ENCODE measurements around the gene NACC2.

NACC2 gene

DNA sequence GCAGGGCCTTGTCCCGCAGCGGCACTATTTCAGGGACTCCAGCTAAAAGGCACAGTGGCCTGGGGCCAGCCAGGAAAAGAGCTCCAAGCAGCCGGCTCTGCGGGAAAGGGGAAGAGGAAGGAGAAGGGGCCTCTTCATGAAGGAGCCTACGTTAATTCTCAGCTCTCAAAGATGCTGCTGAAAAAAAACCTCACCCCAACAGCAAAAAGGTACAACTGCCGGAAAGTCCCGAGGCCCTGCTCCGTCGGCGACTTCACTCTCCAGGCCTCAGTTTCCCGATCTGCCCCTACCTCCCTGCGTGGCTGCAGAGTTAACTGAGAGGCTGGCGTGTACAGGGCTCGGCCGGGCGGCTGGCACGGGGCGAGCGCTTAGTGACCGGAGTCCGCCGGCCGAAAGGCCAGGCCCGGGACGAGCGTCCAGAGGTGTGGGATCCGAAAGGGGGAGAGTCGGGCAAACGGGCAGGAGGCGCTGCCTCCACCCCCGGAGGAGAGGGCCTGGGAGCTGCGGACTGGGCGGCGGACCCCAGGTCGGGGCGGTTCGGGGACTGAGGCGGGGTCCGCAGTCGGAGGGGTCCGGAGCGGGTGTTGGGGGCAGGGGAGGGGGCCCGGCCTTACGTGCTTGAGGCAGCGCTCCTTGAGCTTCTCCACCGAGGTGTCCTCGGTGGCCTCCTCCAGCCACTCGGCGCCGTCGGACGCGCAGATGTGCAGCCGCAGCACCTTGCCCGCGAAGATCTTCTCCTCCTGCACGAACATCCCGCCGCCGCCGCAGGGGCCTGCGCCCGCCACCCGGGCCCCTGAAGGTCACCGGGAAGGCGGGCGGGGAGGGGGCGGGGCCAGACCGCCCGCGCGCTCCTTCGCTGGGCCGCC lies 134.4 kb downstream of the NACC2 start:
- DNase-seq (ENCODE audit: low spot score), result no peak

DNA sequence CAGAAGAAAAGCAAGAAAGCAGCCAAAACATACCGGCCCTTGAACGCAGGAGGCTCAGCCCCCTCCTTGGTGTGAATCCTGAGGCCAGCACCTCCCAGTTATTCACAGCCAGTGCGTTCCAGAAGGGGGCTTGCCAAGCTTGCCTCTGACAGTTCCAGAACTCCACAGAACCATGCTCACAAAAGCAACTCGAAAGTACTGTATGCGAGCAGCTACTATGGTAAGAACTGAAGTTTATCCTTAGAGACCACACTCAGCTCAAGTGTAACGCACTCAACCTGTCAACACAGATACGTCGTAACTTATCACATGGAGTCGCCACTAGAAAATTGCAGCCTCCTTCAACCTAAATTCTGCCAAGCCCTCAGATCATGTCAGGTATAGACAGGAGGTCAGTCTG lies 135.3 kb downstream of the NACC2 start:
- no peak for DNase-seq (ENCODE audit: low spot score)

GRCh38 chr9:135958485-135958884 lies 136.6 kb downstream of the NACC2 start:
- DNase-seq (ENCODE audit: low spot score), result no peak

DNA sequence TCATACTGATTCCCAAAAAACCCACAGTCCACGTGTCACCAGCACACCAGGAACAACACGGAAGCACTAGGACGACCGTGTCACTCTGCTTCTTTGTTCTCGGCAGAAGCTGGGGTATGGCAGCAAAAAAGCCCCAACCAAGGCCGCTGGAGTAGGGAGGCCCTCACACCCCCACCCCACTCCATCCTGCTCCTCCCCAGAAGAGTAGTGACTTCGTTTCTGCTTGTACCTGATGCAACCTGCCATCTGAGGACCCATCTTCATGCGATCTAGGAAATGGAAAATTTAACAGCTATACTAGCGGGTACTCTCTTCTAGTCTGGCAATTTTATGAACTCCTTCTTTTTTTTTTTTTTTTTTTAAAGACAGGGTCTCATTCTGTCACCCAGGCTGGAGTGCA lies 137.7 kb downstream of the NACC2 start:
- no peak for DNase-seq (ENCODE audit: low spot score)

DNA sequence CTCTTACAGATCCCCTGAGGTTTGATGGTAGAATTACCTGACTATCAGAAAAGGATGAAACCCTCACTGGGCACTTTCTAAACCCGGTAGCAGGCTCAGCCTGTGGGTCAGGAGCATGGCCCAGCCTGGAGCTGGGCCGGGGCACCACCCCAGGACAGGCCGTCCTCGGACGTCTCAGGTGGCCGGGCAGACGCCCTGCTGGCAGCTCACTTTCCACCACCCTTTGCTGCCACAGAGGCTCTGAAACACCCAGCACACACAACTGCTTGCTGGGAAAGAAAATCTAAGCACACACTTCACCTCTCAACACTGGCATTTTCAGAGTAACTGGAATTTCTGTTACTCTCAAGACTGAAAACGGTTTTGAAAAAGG lies 138.3 kb downstream of the NACC2 start:
- no peak for DNase-seq (ENCODE audit: low spot score)
